Measurements from ENCODE around the gene U2AF2. TPM values are rescaled to one million over a fixed set of nuclear protein-coding genes. Genes with fewer than 3 reads are reported as not detected.

U2AF2 gene
- total RNA-seq, 1 experiment from 2014 or later: 323 TPM

GRCh38 chr19:55697069-55697440 is 42.2 kb downstream of the U2AF2 start:
- H2AFZ ChIP-seq: no peak overlapping the region
- H3K9me2 ChIP-seq (ENCODE audit: insufficient read depth): no peaks in the 10 kb centered on the region
- H3K36me3 ChIP-seq (ENCODE audit: low read depth): peaks cover 12% of the 10 kb centered on the region; the same call in 1 of the 2 replicates
- no peak overlapping the region for H3K4me3 ChIP-seq
- H3K79me2 ChIP-seq (ENCODE audit: low read depth): no peaks in the 10 kb centered on the region
- no peaks in the 10 kb centered on the region for H3K27me3 ChIP-seq (ENCODE audit: insufficient read depth, low read depth)
- BruUV-seq (replicated peaks): no TSS peak
- no peak overlapping the region for H3K4me2 ChIP-seq
- H3K9me3 ChIP-seq (ENCODE audit: insufficient read depth, low read depth): no peaks in the 10 kb centered on the region
- H3K27ac ChIP-seq: no peak overlapping the region
- no peaks in the 10 kb centered on the region for H3K4me1 ChIP-seq (replicated peaks; ENCODE audit: insufficient read depth)
- no peak for TF ChIP-seq EZH2 (IDR thresholded peaks at IDR 0.05; ENCODE audit: low read depth)
- TF ChIP-seq, protein P1, sequence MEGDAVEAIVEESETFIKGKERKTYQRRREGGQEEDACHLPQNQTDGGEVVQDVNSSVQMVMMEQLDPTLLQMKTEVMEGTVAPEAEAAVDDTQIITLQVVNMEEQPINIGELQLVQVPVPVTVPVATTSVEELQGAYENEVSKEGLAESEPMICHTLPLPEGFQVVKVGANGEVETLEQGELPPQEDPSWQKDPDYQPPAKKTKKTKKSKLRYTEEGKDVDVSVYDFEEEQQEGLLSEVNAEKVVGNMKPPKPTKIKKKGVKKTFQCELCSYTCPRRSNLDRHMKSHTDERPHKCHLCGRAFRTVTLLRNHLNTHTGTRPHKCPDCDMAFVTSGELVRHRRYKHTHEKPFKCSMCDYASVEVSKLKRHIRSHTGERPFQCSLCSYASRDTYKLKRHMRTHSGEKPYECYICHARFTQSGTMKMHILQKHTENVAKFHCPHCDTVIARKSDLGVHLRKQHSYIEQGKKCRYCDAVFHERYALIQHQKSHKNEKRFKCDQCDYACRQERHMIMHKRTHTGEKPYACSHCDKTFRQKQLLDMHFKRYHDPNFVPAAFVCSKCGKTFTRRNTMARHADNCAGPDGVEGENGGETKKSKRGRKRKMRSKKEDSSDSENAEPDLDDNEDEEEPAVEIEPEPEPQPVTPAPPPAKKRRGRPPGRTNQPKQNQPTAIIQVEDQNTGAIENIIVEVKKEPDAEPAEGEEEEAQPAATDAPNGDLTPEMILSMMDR (conservative IDR thresholded peaks at IDR 0.05): no peak
- no peak for DNase-seq
- no peaks in the 10 kb centered on the region for H3F3A ChIP-seq (ENCODE audit: insufficient read depth, low read depth)
- ChIA-PET CTCF (no interaction called here), POLR2A (ENCODE audit: unreplicated experiment) (no interaction called here)
- peaks cover 3% of the 10 kb centered on the region; the same call in 1 of the 2 replicates for H4K20me1 ChIP-seq (ENCODE audit: insufficient read depth)
- intact Hi-C loops (cut with micrococcal nuclease; ENCODE audit: unreplicated experiment): no loop called here

DNA sequence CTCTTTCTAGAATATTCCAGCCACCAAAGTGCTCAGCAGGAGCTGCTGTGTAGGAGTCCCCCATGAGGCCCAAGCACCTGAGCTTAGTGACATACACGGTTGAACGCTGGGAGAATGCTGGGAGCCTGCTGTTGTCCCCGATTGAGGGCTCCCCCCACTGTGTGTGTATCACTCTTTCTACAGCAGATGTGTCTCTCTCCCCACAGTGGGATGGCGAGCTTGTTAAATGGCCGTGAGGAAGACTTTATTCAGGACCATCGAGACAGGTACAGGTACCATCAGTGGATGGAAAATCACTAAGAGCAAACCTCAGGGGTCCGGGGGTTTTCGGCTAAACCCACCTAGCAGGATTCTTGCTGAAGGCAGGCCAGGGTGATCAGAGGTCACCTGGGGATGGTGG is 42.9 kb downstream of the U2AF2 start:
- BruUV-seq (replicated peaks): no TSS peak

DNA sequence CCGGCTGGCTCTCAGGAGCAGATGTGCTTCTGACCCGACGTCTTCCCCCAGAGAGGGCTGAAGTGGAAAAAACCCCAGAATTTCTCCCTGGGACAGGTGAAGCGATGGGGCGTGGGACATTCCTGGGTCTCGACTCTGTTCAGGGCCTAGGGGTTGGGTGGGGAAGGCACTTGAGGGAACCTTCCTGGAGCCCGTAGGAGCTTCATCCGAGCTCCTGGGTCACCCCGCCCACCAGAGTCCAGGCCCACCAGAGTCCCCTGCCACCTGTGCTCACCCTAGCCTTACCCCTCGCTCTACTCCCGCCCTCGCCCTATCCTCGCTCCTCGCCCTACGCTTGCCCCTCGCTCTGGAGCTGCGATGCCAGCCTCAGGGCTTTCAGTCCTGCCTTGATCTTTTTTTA is 43.4 kb downstream of the U2AF2 start:
- Histone ChIP-seq H3K36me3 (ENCODE audit: low read depth) (peaks cover 12% of the 10 kb centered on the region; the same call in 1 of the 2 replicates), H3K9me3 (ENCODE audit: insufficient read depth, low read depth) (no peaks in the 10 kb centered on the region), H3K4me1 (replicated peaks; ENCODE audit: insufficient read depth) (no peaks in the 10 kb centered on the region), H3K9me2 (ENCODE audit: insufficient read depth) (no peaks in the 10 kb centered on the region), H2AFZ (no peak overlapping the region), H3F3A (ENCODE audit: insufficient read depth, low read depth) (no peaks in the 10 kb centered on the region), H3K79me2 (ENCODE audit: low read depth) (no peaks in the 10 kb centered on the region), H4K20me1 (ENCODE audit: insufficient read depth) (0 out of 2 replicates have a peak, but pooled peaks cover 3% of the 10 kb centered on the region), H3K4me3 (no peak overlapping the region), H3K27ac (no peak overlapping the region), H3K4me2 (no peak overlapping the region), H3K27me3 (ENCODE audit: insufficient read depth, low read depth) (no peaks in the 10 kb centered on the region)
- no peak for TF ChIP-seq EZH2 (IDR thresholded peaks at IDR 0.05; ENCODE audit: low read depth)
- TF ChIP-seq, protein P1 (conservative IDR thresholded peaks at IDR 0.05): no peak
- ChIA-PET CTCF (no interaction called here), POLR2A (ENCODE audit: unreplicated experiment) (interaction anchor here (0.5 kb wide), 1 partner anchor 572 kb away, joined by 4 read pairs; no protein-coding TSS in a partner anchor)
- no TSS peak for BruUV-seq (replicated peaks)
- intact Hi-C loops (cut with micrococcal nuclease; ENCODE audit: unreplicated experiment): no loop called here
- no peak for DNase-seq

More for the DNA sequence above, 42.9 kb downstream of the U2AF2 start:
- no peaks in the 10 kb centered on the region for H3K9me3 ChIP-seq (ENCODE audit: insufficient read depth, low read depth)
- H4K20me1 ChIP-seq (ENCODE audit: insufficient read depth): peaks cover 3% of the 10 kb centered on the region; the same call in 1 of the 2 replicates
- no peak overlapping the region for H3K4me3 ChIP-seq
- no peak overlapping the region for H2AFZ ChIP-seq
- no peak for TF ChIP-seq EZH2 (IDR thresholded peaks at IDR 0.05; ENCODE audit: low read depth)
- TF ChIP-seq, protein P1 (conservative IDR thresholded peaks at IDR 0.05): no peak
- ChIA-PET CTCF (no interaction called here), POLR2A (ENCODE audit: unreplicated experiment) (interaction anchor here (0.6 kb wide), 1 partner anchor 95 kb away, joined by 8 read pairs; no protein-coding TSS in a partner anchor)
- no peaks in the 10 kb centered on the region for H3F3A ChIP-seq (ENCODE audit: insufficient read depth, low read depth)
- no peaks in the 10 kb centered on the region for H3K27me3 ChIP-seq (ENCODE audit: insufficient read depth, low read depth)
- intact Hi-C loops (cut with micrococcal nuclease; ENCODE audit: unreplicated experiment): no loop called here
- H3K79me2 ChIP-seq (ENCODE audit: low read depth): no peaks in the 10 kb centered on the region
- H3K4me1 ChIP-seq (replicated peaks; ENCODE audit: insufficient read depth): no peaks in the 10 kb centered on the region
- no peak for DNase-seq
- H3K27ac ChIP-seq: no peak overlapping the region
- H3K4me2 ChIP-seq: no peak overlapping the region
- H3K9me2 ChIP-seq (ENCODE audit: insufficient read depth): no peaks in the 10 kb centered on the region
- H3K36me3 ChIP-seq (ENCODE audit: low read depth): peaks cover 12% of the 10 kb centered on the region; the same call in 1 of the 2 replicates
